GM19023 (cell line): Measurements from ENCODE around the gene CHCHD10.

Experiments used
- ATAC-seq: cut with Tn5 transposase; IDR thresholded peaks from one replicate; pipeline ENCODE4 v1.9.1; 2021; ENCODE audit warnings: mild to moderate bottlenecking, moderate library complexity; ENCODE audit not compliant: unreplicated experiment

Gene CHCHD10

GRCh38 chr22:23767673-23768548, at the start of gene CHCHD10:
Gene CHCHD10, minus strand, starts transcription at chr22:23767972. Its CDS starts 98 bp downstream, at chr22:23767874.
- peak; percentile 48 for ATAC-seq

- ATAC-seq = no peak
Measured at GRCh38 chr22:23817146-23817545, 49.4 kb upstream of the CHCHD10 start.

DNA sequence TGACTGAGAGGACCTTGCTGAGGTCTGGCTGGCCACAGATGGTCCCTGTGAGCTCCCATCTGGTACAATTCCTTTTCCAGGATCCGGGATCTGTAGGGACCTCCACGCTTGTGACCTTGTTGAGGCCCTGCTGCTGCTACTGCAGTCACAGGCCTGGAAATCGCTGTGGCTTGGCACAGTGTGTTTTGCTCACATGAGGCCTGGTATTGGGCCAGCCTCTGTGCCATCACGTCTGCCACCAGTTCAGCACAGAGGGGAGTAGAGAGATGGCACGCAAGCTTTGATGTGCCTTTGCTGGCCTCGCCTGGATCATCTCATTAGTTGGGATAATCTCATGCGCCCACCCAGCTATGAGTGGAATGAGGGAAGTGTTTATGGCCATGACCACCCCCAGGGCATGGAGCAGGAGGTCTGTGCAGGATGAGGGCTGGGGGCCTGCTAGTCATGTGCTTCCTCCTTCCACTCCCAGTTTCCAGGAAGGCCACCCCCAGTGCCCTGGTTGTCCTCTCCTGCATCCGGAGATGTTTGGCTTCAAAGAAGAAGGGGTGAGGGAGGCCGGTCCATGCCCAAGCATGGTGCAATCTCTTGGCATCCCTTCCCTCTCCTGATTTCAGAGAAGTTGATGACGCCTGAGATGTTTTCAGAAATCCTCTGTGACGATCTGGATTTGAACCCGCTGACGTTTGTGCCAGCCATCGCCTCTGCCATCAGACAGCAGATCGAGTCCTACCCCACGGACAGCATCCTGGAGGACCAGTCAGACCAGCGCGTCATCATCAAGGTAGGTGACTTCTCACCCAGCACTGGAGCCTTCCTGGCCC, 48.6 kb upstream of the CHCHD10 start:
- no peak for ATAC-seq

DNA sequence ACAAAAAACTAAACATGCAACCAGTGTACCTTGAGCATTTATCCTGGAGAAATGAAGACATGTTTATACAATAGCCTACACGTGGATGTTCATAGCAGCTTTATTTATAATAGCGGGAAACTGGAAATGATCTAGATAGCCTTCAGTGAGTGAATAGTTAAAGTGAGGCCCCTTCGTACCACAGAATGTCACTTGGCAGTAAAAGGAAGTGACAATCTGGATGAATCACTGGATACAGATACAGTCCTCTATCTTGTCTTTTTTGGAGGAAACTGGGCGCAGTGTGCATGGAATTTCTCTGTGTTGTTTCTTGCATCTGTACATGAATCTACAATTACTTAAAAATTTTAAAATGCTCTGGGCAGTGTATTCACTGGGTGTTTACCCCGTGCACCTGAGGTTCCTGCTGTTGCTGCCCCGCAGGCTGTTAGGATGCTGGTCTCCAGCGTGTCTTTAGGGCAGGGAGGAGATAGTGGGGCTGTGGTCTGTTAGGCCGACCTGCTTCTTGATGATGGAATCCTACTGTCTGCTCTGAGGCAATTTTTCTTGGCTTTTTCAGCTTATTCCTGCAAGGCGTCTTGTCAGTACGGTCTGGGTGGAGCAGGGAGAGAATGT, 47.9 kb upstream of the CHCHD10 start:
- no peak for ATAC-seq

GRCh38 chr22:23812378-23812777, 44.6 kb upstream of the CHCHD10 start:
- ATAC-seq = no peak

DNA sequence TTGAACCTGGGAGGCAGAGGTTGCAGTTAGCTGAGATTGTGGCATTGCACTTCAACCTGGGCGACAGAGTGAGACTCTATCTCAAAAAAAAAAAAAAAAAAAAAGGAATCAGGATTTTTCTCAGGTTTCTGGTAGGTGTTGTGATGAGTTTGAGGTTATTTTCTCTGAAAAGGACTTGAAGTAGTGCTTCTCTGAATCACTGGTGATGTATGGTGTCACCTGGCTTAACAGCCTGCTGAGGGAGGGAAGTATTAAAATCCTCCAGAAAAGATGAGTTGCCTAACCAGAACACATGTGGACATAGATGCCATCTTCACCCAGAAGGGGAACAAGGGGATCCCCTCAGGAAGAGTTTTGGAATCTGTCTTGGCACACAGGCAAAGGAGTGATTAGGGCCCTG, 39.1 kb upstream of the CHCHD10 start:
- ATAC-seq = no peak

- no peak for ATAC-seq
Measured at GRCh38 chr22:23804781-23805291, 37.1 kb upstream of the CHCHD10 start.

DNA sequence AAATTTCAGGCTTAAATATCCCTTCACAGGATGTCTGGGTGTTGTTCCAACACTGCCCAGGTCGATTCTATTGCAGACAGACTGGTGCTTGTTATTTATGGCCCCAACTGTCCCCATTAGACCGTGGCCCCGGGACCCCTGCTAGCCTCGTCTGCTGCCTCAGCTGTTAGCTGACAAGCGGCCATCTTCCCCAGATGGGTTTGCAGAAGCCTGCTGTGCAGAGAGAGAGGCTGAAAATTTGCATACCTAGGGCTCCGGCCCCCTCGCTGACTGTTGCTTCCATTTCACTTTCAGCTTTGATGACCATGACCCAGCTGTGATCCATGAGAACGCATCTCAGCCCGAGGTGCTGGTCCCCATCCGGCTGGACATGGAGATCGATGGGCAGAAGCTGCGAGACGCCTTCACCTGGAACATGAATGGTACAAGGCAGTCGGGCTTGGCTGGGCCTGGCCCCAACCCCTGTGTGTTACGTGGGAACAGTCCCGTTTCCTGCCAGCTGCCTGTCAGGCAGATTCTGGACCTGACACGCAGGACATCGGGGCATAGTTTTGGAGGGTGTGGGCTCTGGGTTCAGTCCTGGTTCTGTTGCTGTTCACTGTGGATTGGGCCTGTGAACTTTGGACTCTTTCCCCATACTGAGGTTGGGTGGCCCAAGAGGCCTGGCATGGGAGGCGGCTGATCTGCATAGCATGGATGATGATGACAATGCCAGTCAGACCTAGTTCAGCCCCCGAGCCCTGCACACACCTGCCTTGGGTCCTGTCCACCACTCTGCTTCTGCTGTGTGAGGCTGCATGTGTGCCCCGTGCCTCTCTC, 35.4 kb upstream of the CHCHD10 start:
- no peak for ATAC-seq

DNA sequence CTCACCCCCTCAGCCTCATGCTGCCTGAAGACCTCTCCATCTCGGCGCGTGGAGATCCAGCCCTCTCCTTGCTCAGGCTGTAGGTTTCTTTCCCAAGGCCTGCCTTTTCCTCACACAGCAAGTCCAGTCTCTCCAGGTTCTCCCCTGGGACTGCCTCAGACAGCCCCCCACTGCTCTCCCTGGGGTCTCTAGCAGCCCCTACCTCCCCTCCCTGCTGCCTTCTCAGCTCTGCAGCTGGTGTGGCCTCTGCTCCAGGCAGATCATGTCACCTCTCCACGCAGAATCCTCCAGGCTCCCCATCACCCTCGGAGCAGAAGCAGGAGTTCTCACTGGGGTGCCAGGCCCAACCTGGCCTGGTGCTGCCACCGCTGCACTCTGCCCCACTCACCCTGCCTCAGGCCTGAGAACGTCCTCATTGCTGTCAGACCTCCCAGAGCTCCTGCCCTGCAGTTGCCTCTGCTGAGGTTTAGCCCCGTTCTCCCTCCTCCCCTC, 34.2 kb upstream of the CHCHD10 start:
- no peak for ATAC-seq

GRCh38 chr22:23801238-23801821, 33.6 kb upstream of the CHCHD10 start:
- ATAC-seq = no peak

GRCh38 chr22:23800297-23801237, 32.8 kb upstream of the CHCHD10 start:
- peak; percentile 57 for ATAC-seq

GRCh38 chr22:23796461-23796860, 28.7 kb upstream of the CHCHD10 start:
- ATAC-seq = no peak

DNA sequence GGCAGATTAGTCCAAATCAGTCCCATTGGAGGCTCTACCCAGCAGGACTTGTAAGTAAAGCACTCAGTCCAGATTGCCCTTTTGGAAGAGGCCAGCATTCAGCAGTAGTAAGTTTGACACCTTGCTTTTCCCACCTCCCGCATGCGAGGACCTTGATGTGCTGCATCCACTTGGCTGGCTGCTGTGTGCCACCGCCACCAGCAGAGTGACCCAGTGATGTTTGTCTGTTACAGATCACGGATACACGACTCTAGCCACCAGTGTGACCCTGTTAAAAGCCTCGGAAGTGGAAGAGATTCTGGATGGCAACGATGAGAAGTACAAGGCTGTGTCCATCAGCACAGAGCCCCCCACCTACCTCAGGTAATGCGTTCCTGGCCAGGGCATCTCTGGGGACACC, 25.6 kb upstream of the CHCHD10 start:
- ATAC-seq = no peak

DNA sequence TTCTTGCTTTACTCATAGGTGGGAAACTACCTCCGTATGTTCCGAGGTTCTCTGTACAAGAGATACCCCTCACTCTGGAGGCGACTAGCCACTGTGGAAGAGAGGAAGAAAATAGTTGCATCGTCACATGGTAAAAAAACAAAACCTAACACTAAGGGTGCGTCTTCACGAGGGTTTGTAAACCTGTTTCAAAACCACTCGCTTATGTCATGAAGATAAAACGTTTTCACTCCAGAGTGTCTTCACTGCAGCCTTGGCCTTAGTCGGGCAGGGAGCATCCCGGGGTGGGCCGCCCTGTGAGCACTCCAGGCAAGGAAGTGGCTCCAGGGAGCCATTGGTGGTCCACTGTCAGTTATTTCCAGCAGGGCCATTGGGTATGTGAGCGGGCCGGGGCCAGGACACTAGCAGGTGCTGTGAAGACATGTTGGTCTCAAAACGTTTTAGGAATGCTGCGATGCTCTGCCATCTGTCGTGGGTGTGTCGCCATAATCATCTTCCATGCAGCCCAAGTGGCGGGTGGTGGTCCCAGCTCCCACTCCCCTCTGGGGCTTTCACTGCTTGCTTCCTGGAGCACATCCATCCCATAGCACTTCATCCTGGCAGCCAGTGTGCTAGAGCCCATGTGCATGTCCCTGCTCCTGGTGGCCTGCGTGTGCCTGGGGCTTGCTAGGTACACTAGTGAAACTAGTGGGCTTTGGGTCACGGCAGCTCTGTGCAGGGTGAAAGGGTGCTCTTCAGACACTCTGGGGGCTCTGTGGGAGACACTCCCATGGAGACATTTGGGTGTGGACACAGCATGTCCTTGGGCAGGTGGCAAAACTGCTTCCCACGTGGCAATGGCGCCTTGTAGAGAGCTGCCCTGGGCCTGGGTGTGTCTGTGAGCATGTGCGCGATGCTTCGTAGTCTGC, 24.2 kb upstream of the CHCHD10 start:
- ATAC-seq = no peak

- ATAC-seq = no peak
Measured at GRCh38 chr22:23790819-23791737, 23.3 kb upstream of the CHCHD10 start.

DNA sequence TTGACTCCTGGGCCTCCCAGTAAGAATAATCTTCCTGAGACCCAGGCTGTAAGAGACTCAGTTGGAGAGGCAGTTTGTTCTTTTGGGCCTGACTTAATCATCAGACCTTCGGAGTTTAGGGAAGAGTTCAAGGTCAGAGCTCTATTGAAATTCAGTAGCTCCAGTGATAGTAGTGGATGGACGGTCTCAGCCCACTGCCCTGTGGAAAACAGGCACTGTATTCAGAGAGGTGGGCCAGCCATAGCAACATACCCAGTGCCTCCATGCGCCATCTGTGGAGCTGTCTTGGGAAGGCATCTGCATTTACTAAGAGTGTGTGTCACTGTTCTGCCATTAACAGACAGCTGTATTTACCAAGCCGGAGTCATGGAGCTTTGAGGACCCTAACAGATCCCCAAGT, 21.9 kb upstream of the CHCHD10 start:
- no peak for ATAC-seq

- no peak for ATAC-seq
Measured at GRCh38 chr22:23789121-23789520, 21.3 kb upstream of the CHCHD10 start.
